ENCODE measurements around the gene PRIM2.
"Not testable (repeated sequence)": the region's sequence is repeated elsewhere in the genome, so short reads cannot be mapped to it uniquely, and the experiment has no call there.

The PRIM2 gene

GRCh38 chr6:57519198-57519597 is 201.8 kb downstream of the PRIM2 start:
- H3K27ac ChIP-seq = not testable (repeated sequence)

- not testable (repeated sequence) for H3K27ac ChIP-seq
Observed at GRCh38 chr6:57521085-57521484, 203.7 kb downstream of the PRIM2 start.

- not testable (repeated sequence) for H3K27ac ChIP-seq
Observed at GRCh38 chr6:57523221-57523620, 205.8 kb downstream of the PRIM2 start.

GRCh38 chr6:57529755-57530154 is 212.3 kb downstream of the PRIM2 start:
- H3K27ac ChIP-seq = not testable (repeated sequence)

- H3K27ac ChIP-seq = not testable (repeated sequence)
Observed at GRCh38 chr6:57532660-57533059, 215.2 kb downstream of the PRIM2 start.

GRCh38 chr6:57535121-57535520 is 217.7 kb downstream of the PRIM2 start:
- not testable (repeated sequence) for H3K27ac ChIP-seq

GRCh38 chr6:57535994-57536393 is 218.6 kb downstream of the PRIM2 start:
- not testable (repeated sequence) for H3K27ac ChIP-seq
- TF ChIP-seq CTCF (IDR thresholded peaks at IDR 0.05) = peak; percentile 60

GRCh38 chr6:57537916-57538315 is 220.5 kb downstream of the PRIM2 start:
- H3K27ac ChIP-seq = not testable (repeated sequence)

- not testable (repeated sequence) for H3K27ac ChIP-seq
Observed at GRCh38 chr6:57551961-57552360, 234.5 kb downstream of the PRIM2 start.

GRCh38 chr6:57557855-57558254 is 240.4 kb downstream of the PRIM2 start:
- H3K27ac ChIP-seq = not testable (repeated sequence)

- H3K27ac ChIP-seq = not testable (repeated sequence)
Observed at GRCh38 chr6:57559170-57559569, 241.7 kb downstream of the PRIM2 start.

- not testable (repeated sequence) for H3K27ac ChIP-seq
Observed at GRCh38 chr6:57562233-57562632, 244.8 kb downstream of the PRIM2 start.

- not testable (repeated sequence) for H3K27ac ChIP-seq
Observed at GRCh38 chr6:57572119-57572518, 254.7 kb downstream of the PRIM2 start.

- not testable (repeated sequence) for H3K27ac ChIP-seq
Observed at GRCh38 chr6:57572844-57573243, 255.4 kb downstream of the PRIM2 start.

- H3K27ac ChIP-seq = not testable (repeated sequence)
Observed at GRCh38 chr6:57577023-57577422, 259.6 kb downstream of the PRIM2 start.

GRCh38 chr6:57579489-57579888 is 262.1 kb downstream of the PRIM2 start:
- not testable (repeated sequence) for H3K27ac ChIP-seq

GRCh38 chr6:57581586-57581985 is 264.2 kb downstream of the PRIM2 start:
- not testable (repeated sequence) for H3K27ac ChIP-seq

More at GRCh38 chr6:57579489-57579888, 262.1 kb downstream of the PRIM2 start:
- peak; percentile 34; the same call in 1 of the 2 replicates for TF ChIP-seq CTCF (IDR thresholded peaks at IDR 0.05)

- H3K27ac ChIP-seq = not testable (repeated sequence)
Observed at GRCh38 chr6:57601105-57601504, 283.7 kb downstream of the PRIM2 start.

- not testable (repeated sequence) for H3K27ac ChIP-seq
Observed at GRCh38 chr6:57605303-57605702, 287.9 kb downstream of the PRIM2 start.

- H3K27ac ChIP-seq = not testable (repeated sequence)
Observed at GRCh38 chr6:57606331-57606730, 288.9 kb downstream of the PRIM2 start.

GRCh38 chr6:57610612-57611011 is 293.2 kb downstream of the PRIM2 start:
- not testable (repeated sequence) for H3K27ac ChIP-seq

- H3K27ac ChIP-seq = not testable (repeated sequence)
Observed at GRCh38 chr6:57618959-57619358, 301.5 kb downstream of the PRIM2 start.

Measured in 22Rv1 (cell line).